Mucosa of descending colon (tissue), 3 donors: Measurements from ENCODE around the gene SRSF3. TPM values are rescaled to one million over a fixed set of nuclear protein-coding genes. Genes with fewer than 3 reads are reported as not detected.
A peak's percentile ranks its signal among the peaks of the same experiment; 100 is the strongest.

ENCODE experiments used
- ATAC-seq: fragments of 200-7000 bp; cut with Tn5 transposase; one replicate; pipeline ENCODE4 v1.9.1; 2020; ENCODE audit warnings: mild to moderate bottlenecking, moderate library complexity
- DNase-seq, 3 donors: peaks; one replicate each; pipeline ENCODE4 v3.0.0-alpha.2; 2020
- H3K36me3 ChIP-seq: fragments of 200-600 bp; one replicate; pipeline ENCODE4 v1.8.0; 2021; ENCODE audit warnings: low read depth, mild to moderate bottlenecking
- H3K4me1 ChIP-seq: fragments of 200-600 bp; one replicate; pipeline ENCODE4 v1.8.0; 2021; ENCODE audit warnings: low read depth, mild to moderate bottlenecking
- H3K4me3 ChIP-seq: fragments of 200-600 bp; one replicate; pipeline ENCODE4 v1.8.0; 2021; ENCODE audit warnings: mild to moderate bottlenecking
- H3K9me3 ChIP-seq: fragments of 200-600 bp; one replicate; pipeline ENCODE4 v1.8.0; 2021; ENCODE audit warnings: mild to moderate bottlenecking
- intact Hi-C, 2 donors: fragments of 100-400 bp; cut with DNase I in 1 of 2; cut with micrococcal nuclease in 1 of 2; formaldehyde crosslinking; loops; one replicate each; pipeline versions ENCODE4 v1.11.0 to v1.11.1; 2022; cut with DNase I, micrococcal nuclease
- long read RNA-seq, 2 donors: library from polyadenylated mRNA; unstranded; transcript quantifications; one replicate each; pipeline ENCODE4 v2.0.0, GENCODE V29; 2019 to 2021
- total RNA-seq, 3 donors: library from RNA; stranded (reverse); fragmentation: NEBNext Ultra II Directional in 2 of 3; extraction: Animal tissue kit (Norgen Biotek cat#: 25700) in 2 of 3; gene quantifications; one replicate each; pipeline versions ENCODE4 v1.2.1 to v1.2.4, GENCODE V29; 2021 to 2023
- TF ChIP-seq, protein P1 (sequence below): fragments of 200-600 bp; IDR thresholded peaks from one replicate; pipeline ENCODE4 v1.8.0; 2022; ENCODE audit warnings: antibody characterized with exemption, mild to moderate bottlenecking
- donor health status: DM: no; HTN: no; CAD: no; lungs with moderate emphysema.
- donor health status: DM: no; HTN: no; CAD: no.
- donor health status: DM: no; HTN: yes; CAD: no.

The SRSF3 gene
- total RNA-seq, result 100 to 1,000 TPM; 176 to 243 (median 229) TPM
- long read RNA-seq, donor 1, full-length matches to known transcripts, result 231 of 245 reads
- long read RNA-seq, donor 1, partial matches to known transcripts, result 7 of 245 reads
- long read RNA-seq, donor 1, other reads (novel, unspliced or antisense), result 7 of 245 reads
- long read RNA-seq, donor 2, full-length matches to known transcripts, result 231 of 247 reads
- long read RNA-seq, donor 2, partial matches to known transcripts, result 13 of 247 reads
- long read RNA-seq, donor 2, other reads (novel, unspliced or antisense), result 3 of 247 reads

DNA sequence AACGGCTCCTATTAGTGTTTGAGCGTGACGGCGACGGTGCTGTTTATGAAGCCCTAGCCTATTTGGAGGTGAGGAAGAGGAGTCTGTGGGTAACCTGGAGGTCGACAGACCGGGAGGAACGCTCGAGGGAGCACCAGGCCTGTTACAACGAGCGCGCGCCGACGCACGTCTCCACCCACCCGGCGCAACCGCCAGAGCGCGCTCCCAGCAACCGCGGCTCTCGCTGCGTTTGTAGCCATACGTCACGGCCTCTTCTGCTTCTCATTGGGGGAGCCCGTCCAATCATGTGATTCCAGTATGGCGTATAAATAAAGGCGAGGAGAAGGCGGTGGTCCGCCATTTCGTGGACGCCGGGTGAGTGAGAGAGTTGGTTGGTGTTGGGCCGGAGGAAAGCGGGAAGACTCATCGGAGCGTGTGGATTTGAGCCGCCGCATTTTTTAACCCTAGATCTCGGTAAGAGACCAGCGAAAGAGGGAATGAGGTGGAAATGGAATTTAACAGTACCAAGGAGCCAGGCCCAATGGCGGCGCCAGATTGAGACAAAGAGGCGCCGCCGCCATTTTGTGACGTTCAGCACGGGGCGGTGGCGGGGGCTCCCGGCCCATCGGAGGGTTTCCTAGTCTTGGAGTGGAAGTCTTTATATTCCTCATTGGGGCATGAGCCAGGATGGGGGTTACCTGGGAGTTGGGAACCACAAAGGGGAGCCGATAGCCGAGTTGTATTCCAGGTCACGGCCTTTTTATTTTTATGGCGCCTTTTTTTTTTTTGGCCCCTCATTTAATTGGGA, at the start of gene SRSF3:
SRSF3 (plus strand) TSS at position 334 of the 787 bp plus-strand sequence. CDS start 2,401 bp downstream, outside the sequence.
- H3K36me3 ChIP-seq, result peaks cover 3% of the 10 kb centered on the region
- TF ChIP-seq, protein P1, sequence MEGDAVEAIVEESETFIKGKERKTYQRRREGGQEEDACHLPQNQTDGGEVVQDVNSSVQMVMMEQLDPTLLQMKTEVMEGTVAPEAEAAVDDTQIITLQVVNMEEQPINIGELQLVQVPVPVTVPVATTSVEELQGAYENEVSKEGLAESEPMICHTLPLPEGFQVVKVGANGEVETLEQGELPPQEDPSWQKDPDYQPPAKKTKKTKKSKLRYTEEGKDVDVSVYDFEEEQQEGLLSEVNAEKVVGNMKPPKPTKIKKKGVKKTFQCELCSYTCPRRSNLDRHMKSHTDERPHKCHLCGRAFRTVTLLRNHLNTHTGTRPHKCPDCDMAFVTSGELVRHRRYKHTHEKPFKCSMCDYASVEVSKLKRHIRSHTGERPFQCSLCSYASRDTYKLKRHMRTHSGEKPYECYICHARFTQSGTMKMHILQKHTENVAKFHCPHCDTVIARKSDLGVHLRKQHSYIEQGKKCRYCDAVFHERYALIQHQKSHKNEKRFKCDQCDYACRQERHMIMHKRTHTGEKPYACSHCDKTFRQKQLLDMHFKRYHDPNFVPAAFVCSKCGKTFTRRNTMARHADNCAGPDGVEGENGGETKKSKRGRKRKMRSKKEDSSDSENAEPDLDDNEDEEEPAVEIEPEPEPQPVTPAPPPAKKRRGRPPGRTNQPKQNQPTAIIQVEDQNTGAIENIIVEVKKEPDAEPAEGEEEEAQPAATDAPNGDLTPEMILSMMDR, result peak; percentile 72
- peaks cover 24% of the 10 kb centered on the region for H3K4me1 ChIP-seq
- DNase-seq, result peak; percentile 97 to 98 (median 97)
- intact Hi-C loops, result loop anchor here in 1 of 2 donors (10.0 kb wide), 1 partner anchor 49 kb away; the partner anchor contains the start of gene STK38
- H3K4me3 ChIP-seq, result peak within 1 kb of the TSS; percentile 58
- peak; percentile 98 for ATAC-seq
- no peaks in the 10 kb centered on the region for H3K9me3 ChIP-seq

DNA sequence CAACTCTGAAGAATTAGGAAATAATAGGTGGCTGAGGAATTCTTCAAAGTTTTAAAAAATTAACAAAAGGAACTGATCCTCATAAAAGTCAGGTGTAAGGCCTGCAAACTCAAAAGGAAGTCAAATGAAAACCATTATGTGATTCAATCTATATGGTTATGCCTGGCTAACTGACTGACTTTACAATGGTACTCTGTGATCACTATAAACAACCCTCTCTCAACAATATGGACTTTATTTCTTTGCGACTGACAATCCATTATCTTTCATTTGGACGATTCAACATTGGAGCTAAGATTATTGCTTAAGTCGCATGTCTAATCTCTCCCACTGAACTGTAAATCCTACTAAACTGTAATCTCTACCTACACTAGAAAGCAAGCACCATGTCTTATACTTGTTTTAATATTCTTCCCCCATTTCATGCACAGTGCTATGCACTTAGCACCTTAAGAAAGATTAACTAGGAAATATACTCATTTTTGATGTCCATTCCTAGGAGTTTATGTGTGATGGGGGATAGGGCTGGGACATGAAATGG, 48.3 kb upstream of the SRSF3 start:
- Histone ChIP-seq H3K36me3 (no peaks in the 10 kb centered on the region), H3K9me3 (no peaks in the 10 kb centered on the region), H3K4me3 (peak overlapping the region; percentile 83), H3K4me1 (peaks cover 31% of the 10 kb centered on the region)
- intact Hi-C loops, result loop anchor here in 1 of 2 donors (10.0 kb wide), 1 partner anchor 49 kb away; the partner anchor contains the start of gene SRSF3
- TF ChIP-seq, protein P1, result no peak
- DNase-seq (no peak), ATAC-seq (peak; percentile 10)

DNA sequence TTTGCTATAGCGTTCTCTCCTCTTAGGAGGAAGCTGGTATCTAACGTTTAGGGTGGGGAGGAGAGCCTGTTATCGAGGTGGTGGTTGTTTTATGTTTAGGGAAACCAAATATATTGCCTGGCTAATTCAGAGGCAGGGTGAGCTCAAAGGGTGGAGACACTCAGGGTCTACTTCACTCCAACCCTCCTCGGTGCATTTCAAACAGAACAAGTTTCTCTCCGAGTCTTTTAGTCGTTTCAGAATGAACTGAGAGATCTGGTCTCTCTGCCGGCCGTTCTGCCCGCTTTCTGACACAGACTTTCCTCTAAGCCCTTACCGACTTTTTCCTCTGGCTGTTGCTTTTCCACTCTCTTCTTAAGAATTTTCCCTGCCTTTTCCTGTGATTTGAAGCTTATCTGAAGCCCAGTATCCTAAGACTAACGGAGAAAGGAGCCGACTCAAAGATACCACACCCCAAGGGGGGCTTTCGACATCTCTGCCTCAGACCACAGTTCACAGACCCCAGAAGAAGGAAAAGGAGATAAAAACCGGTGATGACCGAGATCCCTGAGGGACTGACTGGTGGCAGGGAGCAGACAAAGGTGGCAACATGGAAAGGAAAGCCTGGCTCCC, 47.7 kb upstream of the SRSF3 start:
- Histone ChIP-seq H3K4me3 (peak overlapping the region; percentile 83), H3K4me1 (peaks cover 31% of the 10 kb centered on the region), H3K9me3 (no peaks in the 10 kb centered on the region), H3K36me3 (no peaks in the 10 kb centered on the region)
- ATAC-seq (peak; percentile 43), DNase-seq (peak in 1 of 3 donors; percentile 32)
- intact Hi-C loops, result loop anchor here in 1 of 2 donors (10.0 kb wide), 1 partner anchor 48 kb away; the partner anchor contains the start of gene SRSF3
- TF ChIP-seq, protein P1, result no peak

DNA sequence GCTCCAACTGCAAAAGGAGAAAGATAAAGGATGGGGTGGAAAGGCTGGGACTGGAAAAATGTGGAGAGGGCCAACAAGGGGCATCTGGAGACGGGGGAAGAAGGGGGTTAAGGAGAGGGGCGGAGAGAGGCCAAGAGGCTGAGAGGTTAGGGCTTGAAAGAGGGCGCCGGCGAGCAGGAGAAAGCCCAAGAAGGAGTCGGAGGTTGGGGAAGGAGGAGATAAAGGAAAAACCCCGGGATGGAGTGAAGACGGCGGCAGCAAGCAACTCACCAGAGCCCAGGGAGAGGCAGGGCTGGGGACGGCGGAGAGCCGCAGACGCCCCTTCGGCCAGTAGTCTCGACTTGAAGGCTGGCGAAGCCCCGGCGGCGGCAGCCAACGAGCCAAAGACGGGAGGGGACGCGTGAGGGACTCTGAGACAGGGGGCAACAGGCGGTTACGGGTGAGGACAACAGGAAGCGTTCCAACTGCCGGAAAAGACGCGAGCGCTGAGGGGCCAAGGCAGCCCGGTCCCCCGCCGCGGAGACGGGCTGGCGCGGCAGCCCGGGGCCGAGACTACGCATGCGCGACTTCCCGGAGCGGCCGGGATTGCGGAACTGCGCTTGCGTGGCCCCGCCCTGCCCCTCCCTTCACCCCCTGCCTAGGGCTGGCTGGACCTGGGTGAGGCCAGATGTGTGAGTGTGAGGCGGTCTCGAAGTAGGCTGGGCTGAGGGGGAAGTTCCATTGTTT, 47.1 kb upstream of the SRSF3 start, which contains the start of gene STK38:
STK38 (minus strand) TSS at position 560 of the 726 bp plus-strand sequence. CDS start 7,277 bp downstream, outside the sequence.
- H3K4me1 ChIP-seq, result peaks cover 31% of the 10 kb centered on the region
- no peaks in the 10 kb centered on the region for H3K36me3 ChIP-seq
- peak within 1 kb of the TSS; percentile 83 for H3K4me3 ChIP-seq
- no peaks in the 10 kb centered on the region for H3K9me3 ChIP-seq
- intact Hi-C loops, result loop anchor here in 1 of 2 donors (10.0 kb wide), 1 partner anchor 48 kb away; the partner anchor contains the start of gene SRSF3
- DNase-seq (peak; percentile 95 to 97 (median 96)), ATAC-seq (peak; percentile 96)
- TF ChIP-seq, protein P1, result no peak
